ENCODE measurements around the gene ACE. TPM values are rescaled to one million over a fixed set of nuclear protein-coding genes. Genes with fewer than 3 reads are reported as not detected.

The ACE gene
- total and polyA plus RNA-seq, 2 experiments from 2014 or later: 0.82 to 9.1 TPM

DNA sequence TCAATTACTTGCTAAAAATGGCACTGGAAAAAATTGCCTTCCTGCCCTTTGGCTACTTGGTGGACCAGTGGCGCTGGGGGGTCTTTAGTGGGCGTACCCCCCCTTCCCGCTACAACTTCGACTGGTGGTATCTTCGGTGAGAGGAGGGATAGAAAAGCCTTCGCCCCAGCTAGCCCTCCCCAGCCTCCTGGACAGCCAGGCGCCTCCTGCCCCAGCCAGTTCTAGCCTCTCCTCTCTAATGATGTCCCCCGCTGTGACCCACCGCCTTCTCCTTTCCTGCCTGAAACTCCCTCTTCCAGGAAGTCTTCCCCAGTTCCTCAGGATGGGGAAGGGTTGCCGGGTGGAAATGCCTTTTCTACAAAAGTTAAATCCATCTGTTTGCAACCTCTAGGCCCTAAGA is 6.2 kb downstream of the ACE start (continued):
- TF ChIP-seq, protein P1, sequence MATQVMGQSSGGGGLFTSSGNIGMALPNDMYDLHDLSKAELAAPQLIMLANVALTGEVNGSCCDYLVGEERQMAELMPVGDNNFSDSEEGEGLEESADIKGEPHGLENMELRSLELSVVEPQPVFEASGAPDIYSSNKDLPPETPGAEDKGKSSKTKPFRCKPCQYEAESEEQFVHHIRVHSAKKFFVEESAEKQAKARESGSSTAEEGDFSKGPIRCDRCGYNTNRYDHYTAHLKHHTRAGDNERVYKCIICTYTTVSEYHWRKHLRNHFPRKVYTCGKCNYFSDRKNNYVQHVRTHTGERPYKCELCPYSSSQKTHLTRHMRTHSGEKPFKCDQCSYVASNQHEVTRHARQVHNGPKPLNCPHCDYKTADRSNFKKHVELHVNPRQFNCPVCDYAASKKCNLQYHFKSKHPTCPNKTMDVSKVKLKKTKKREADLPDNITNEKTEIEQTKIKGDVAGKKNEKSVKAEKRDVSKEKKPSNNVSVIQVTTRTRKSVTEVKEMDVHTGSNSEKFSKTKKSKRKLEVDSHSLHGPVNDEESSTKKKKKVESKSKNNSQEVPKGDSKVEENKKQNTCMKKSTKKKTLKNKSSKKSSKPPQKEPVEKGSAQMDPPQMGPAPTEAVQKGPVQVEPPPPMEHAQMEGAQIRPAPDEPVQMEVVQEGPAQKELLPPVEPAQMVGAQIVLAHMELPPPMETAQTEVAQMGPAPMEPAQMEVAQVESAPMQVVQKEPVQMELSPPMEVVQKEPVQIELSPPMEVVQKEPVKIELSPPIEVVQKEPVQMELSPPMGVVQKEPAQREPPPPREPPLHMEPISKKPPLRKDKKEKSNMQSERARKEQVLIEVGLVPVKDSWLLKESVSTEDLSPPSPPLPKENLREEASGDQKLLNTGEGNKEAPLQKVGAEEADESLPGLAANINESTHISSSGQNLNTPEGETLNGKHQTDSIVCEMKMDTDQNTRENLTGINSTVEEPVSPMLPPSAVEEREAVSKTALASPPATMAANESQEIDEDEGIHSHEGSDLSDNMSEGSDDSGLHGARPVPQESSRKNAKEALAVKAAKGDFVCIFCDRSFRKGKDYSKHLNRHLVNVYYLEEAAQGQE (IDR thresholded peaks at IDR 0.05; ENCODE audit: unreplicated experiment): no peak
- TF ChIP-seq POLR2AphosphoS5 (IDR thresholded peaks at IDR 0.05; ENCODE audit: low read depth): no peak
- TF ChIP-seq ZNF114 (CRISPR knock-in tag; IDR thresholded peaks at IDR 0.05): no peak
- TF ChIP-seq JUNB (IDR thresholded peaks at IDR 0.05; ENCODE audit: unreplicated experiment): no peak
- no peak for TF ChIP-seq NANOG (IDR thresholded peaks at IDR 0.05; ENCODE audit: borderline replicate concordance)

DNA sequence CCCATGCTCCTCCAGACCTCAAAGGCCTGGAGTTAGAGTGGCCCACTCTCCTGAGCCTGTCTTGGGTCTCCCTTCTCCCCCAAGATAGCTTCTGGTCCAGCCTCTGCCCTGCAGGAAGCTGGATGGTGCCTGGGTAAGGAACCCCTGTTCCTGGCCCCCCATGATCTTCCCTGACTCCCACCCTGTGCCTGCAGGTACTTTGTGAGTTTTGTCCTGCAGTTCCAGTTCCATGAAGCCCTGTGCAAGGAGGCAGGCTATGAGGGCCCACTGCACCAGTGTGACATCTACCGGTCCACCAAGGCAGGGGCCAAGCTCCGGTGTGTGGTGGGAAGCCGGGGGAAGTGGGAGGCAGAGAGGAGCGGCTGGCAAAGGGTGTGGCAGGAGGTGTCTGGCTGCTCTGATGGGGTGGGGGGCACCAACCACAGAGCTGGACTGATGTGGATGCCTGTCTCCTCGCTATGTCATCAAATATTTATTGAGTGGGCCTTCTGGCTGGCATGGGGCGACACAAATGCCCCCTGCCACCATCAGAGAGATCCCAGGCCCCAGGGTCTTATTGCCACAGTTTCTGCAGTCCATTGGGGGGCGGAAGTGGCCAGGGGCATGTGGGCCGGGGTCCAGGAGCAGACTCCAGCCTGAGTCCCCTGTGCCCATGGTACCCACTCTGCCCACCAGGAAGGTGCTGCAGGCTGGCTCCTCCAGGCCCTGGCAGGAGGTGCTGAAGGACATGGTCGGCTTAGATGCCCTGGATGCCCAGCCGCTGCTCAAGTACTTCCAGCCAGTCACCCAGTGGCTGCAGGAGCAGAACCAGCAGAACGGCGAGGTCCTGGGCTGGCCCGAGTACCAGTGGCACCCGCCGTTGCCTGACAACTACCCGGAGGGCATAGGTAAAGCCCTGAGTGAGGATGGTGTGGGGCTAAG is 7.1 kb downstream of the ACE start:
- peaks cover 4% of the 10 kb centered on the region for H3K4me1 Mint-ChIP-seq
- no peak for ATAC-seq
- Histone ChIP-seq H3F3A (replicated peaks; ENCODE audit: low read depth) (no peaks in the 10 kb centered on the region), H3K4me2 (no peak overlapping the region), H3K27ac (ENCODE audit: low read depth) (no peak overlapping the region), H3K36me3 (ENCODE audit: insufficient read depth) (no peaks in the 10 kb centered on the region), H2AFZ (no peak overlapping the region), H4K20me1 (replicated peaks; ENCODE audit: insufficient read depth) (no peaks in the 10 kb centered on the region), H3K79me2 (replicated peaks; ENCODE audit: insufficient read depth) (no peaks in the 10 kb centered on the region), H3K9me2 (ENCODE audit: insufficient read depth) (no peaks in the 10 kb centered on the region), H3K4me3 (no peak overlapping the region), H3K27me3 (ENCODE audit: insufficient read depth) (no peaks in the 10 kb centered on the region), H3K4me1 (ENCODE audit: insufficient read depth) (no peaks in the 10 kb centered on the region)
- H3K27me3 Mint-ChIP-seq (ENCODE audit: insufficient read depth, low read depth, poor library complexity): peaks cover 9% of the 10 kb centered on the region
- H3K4me3 Mint-ChIP-seq: no peak overlapping the region
- H3K27ac Mint-ChIP-seq: no peak overlapping the region
- no peaks in the 10 kb centered on the region; the same call in 2 of the 3 replicates for H3K36me3 Mint-ChIP-seq (ENCODE audit: low read depth)
- no peaks in the 10 kb centered on the region for H3K9me3 Mint-ChIP-seq
- DNase-seq (ENCODE audit: low spot score): no peak
- TF ChIP-seq POLR2AphosphoS5 (IDR thresholded peaks at IDR 0.05; ENCODE audit: low read depth) (no peak), STAT1 (IDR thresholded peaks at IDR 0.05; ENCODE audit: unreplicated experiment) (no peak), NANOG (IDR thresholded peaks at IDR 0.05; ENCODE audit: borderline replicate concordance) (no peak)
- TF ChIP-seq, protein P2, sequence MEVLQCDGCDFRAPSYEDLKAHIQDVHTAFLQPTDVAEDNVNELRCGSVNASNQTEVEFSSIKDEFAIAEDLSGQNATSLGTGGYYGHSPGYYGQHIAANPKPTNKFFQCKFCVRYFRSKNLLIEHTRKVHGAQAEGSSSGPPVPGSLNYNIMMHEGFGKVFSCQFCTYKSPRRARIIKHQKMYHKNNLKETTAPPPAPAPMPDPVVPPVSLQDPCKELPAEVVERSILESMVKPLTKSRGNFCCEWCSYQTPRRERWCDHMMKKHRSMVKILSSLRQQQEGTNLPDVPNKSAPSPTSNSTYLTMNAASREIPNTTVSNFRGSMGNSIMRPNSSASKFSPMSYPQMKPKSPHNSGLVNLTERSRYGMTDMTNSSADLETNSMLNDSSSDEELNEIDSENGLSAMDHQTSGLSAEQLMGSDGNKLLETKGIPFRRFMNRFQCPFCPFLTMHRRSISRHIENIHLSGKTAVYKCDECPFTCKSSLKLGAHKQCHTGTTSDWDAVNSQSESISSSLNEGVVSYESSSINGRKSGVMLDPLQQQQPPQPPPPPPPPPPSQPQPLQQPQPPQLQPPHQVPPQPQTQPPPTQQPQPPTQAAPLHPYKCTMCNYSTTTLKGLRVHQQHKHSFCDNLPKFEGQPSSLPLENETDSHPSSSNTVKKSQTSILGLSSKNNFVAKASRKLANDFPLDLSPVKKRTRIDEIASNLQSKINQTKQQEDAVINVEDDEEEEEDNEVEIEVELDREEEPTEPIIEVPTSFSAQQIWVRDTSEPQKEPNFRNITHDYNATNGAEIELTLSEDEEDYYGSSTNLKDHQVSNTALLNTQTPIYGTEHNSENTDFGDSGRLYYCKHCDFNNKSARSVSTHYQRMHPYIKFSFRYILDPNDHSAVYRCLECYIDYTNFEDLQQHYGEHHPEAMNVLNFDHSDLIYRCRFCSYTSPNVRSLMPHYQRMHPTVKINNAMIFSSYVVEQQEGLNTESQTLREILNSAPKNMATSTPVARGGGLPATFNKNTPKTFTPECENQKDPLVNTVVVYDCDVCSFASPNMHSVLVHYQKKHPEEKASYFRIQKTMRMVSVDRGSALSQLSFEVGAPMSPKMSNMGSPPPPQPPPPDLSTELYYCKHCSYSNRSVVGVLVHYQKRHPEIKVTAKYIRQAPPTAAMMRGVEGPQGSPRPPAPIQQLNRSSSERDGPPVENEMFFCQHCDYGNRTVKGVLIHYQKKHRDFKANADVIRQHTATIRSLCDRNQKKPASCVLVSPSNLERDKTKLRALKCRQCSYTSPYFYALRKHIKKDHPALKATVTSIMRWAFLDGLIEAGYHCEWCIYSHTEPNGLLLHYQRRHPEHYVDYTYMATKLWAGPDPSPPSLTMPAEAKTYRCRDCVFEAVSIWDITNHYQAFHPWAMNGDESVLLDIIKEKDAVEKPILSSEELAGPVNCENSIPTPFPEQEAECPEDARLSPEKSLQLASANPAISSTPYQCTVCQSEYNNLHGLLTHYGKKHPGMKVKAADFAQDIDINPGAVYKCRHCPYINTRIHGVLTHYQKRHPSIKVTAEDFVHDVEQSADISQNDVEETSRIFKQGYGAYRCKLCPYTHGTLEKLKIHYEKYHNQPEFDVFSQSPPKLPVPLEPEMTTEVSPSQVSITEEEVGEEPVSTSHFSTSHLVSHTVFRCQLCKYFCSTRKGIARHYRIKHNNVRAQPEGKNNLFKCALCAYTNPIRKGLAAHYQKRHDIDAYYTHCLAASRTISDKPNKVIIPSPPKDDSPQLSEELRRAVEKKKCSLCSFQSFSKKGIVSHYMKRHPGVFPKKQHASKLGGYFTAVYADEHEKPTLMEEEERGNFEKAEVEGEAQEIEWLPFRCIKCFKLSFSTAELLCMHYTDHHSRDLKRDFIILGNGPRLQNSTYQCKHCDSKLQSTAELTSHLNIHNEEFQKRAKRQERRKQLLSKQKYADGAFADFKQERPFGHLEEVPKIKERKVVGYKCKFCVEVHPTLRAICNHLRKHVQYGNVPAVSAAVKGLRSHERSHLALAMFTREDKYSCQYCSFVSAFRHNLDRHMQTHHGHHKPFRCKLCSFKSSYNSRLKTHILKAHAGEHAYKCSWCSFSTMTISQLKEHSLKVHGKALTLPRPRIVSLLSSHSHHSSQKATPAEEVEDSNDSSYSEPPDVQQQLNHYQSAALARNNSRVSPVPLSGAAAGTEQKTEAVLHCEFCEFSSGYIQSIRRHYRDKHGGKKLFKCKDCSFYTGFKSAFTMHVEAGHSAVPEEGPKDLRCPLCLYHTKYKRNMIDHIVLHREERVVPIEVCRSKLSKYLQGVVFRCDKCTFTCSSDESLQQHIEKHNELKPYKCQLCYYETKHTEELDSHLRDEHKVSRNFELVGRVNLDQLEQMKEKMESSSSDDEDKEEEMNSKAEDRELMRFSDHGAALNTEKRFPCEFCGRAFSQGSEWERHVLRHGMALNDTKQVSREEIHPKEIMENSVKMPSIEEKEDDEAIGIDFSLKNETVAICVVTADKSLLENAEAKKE (CRISPR knock-in tag; IDR thresholded peaks at IDR 0.05): no peak
- TF ChIP-seq, protein P1 (IDR thresholded peaks at IDR 0.05; ENCODE audit: unreplicated experiment): no peak
- TF ChIP-seq, protein P3, sequence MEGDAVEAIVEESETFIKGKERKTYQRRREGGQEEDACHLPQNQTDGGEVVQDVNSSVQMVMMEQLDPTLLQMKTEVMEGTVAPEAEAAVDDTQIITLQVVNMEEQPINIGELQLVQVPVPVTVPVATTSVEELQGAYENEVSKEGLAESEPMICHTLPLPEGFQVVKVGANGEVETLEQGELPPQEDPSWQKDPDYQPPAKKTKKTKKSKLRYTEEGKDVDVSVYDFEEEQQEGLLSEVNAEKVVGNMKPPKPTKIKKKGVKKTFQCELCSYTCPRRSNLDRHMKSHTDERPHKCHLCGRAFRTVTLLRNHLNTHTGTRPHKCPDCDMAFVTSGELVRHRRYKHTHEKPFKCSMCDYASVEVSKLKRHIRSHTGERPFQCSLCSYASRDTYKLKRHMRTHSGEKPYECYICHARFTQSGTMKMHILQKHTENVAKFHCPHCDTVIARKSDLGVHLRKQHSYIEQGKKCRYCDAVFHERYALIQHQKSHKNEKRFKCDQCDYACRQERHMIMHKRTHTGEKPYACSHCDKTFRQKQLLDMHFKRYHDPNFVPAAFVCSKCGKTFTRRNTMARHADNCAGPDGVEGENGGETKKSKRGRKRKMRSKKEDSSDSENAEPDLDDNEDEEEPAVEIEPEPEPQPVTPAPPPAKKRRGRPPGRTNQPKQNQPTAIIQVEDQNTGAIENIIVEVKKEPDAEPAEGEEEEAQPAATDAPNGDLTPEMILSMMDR (conservative IDR thresholded peaks at IDR 0.05; ENCODE audit: low read depth in 2 of 2): no peak
